ENCODE results near the gene PCDHGA5.
"Not testable (repeated sequence)": the region's sequence is repeated elsewhere in the genome, so short reads cannot be mapped to it uniquely, and the experiment has no call there.

PCDHGA5 gene

DNA sequence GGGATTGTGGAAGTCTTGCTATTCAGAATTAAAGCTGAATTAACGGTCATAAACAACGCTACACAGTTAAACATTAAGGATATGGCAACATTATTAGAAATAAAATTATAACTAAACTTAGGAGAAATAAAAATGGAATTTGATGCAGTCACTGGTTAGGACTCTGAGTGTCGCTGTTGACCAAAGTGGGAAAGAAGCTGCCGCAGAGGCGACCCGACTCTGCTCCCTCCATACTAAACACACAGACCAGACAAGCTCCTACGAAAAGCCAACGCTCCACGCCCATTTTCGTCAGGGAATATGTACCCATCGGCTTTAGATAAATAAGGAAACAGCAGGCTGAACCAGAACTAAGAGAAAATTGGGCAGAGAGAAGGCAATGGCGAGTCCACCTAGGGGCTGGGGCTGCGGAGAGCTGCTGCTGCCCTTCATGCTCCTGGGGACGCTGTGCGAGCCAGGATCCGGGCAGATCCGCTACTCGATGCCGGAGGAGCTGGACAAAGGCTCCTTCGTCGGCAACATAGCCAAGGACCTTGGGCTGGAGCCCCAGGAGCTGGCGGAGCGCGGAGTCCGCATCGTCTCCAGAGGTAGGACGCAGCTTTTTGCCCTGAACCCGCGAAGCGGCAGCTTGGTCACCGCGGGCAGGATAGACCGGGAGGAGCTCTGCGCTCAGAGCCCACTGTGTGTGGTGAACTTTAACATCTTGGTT, at the start of gene PCDHGA5:
PCDHGA5 (plus strand) TSS at position 211 of the 709 bp plus-strand sequence; CDS start at position 380, 169 bp downstream.
- DNase-seq (ENCODE audit: low spot score), result no peak

DNA sequence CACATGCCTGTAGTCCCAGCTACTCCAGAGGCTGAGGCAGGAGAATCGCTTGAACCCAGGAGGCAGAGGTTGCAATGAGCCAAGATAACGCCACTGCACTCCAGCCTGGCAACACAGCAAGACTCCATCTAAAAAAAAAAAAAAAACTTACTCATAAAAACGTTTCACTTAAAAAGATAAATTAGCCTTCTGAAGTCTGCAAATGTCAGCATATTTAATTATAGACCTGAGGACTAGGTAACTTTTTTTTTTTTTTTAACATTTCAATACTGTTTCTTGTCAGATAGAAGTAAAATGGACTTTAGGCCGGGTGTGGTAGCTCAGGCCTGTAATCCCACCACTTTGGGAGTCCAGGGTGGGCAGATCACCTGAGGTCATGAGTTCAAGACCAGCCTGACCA, 47.0 kb upstream of the PCDHGA5 start:
- not testable (repeated sequence) for DNase-seq (ENCODE audit: low spot score)

DNA sequence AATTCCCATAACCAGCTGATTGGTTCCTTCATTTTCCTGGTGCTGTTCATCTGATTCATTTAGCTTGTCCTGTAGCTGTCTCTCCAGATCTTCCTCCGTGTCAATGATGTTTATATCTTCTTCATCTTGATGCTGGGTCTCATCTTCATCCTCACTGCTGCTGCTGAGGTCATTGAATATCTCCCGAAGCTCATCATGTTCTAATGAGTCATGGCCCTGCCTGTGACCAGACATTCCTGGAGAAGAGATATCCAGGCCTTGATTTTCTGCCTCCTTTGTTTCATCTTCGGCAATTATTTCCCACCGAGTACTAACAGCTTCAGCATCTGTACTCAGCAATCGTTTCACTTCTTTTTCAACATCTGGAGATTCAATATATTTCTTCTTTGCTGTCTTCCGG, 44.8 kb upstream of the PCDHGA5 start:
- no peak for DNase-seq (ENCODE audit: low spot score)

DNA sequence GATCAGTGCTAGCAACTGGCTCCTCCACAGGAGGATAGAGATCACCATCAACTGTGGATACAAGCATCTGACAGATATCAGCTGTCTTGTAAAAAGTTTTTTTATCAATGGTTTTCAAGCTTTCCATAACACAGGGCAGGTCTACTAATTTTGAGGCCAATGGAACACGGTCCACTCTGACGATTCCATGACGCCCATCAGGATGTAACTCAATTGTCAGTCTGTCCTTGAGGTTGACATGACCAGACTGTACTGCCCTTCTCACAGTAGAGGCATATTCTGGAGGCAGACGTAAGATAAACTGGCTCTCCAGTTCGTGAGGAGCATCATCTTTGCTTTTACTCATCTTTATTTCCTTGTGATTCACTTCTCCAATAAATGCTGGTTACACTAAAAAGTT, 44.3 kb upstream of the PCDHGA5 start:
- DNase-seq (ENCODE audit: low spot score), result no peak

DNA sequence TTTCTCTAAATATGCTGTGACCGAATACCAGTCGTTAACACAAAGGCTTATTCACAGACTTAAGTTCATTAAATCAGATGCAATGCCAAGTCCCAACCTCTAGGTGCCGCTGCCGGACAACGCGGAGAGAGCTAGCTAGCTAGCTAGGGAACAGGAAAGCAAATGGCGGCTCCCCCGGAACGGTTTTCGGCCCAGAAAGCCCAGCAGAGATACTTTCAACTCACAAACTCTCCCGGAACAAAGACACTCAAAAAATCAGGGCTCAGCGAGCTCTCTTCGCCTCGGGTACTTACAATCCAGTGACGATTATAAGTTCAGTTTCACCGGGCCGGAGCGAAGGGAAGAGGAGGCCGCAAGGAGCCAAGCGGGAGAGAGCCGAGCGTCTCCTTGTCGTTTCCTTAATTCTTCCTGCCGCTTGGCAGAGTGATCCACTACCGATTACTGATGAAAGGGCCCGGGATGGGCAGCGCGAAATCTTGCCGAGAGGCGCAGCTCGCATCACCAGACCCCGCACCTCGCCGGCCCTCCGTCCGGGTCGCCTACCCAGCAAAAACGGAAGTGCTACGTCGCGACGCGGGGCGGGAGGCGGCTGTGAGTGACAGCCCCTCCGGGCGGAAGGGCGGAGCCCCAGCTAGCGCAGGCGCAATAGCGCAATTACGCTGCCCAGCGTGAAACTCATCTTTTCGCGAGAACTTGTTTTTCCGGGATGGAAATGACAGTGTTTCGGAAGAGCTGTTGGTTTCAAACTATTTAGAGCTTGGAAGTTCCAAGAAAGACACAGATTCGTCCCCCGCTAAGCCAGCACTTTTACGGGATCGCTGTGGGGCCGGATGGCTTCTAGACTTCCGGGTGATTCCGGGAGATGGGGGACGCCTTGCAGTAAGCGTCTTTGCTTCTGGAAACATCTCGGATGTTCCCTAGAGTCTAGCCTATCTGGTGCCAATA, 43.5 kb upstream of the PCDHGA5 start, which contains the start of gene TAF7:
TAF7 (minus strand) TSS at position 560 of the 945 bp plus-strand sequence. CDS start 740 bp downstream, outside the sequence.
- DNase-seq (ENCODE audit: low spot score), result peak; percentile 92

DNA sequence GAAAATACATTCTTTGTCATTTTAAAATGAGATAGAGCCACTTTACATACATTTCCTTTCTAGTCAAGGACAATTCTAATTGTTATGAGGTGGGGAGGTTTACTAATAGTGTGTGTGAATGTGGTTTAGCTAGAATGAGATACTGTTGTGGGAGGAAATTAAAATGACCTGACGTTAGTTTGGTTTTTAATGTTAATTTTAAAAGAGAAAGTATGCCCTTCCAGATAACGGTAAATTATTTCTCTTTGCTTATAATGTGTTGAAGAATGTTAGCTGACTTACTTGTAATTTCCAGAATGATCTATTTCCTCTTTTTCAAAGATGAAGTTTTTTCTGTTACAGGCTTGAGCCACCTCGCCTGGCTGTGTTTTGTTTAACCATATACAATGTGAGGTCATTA, 41.7 kb upstream of the PCDHGA5 start:
- no peak for DNase-seq (ENCODE audit: low spot score)

DNA sequence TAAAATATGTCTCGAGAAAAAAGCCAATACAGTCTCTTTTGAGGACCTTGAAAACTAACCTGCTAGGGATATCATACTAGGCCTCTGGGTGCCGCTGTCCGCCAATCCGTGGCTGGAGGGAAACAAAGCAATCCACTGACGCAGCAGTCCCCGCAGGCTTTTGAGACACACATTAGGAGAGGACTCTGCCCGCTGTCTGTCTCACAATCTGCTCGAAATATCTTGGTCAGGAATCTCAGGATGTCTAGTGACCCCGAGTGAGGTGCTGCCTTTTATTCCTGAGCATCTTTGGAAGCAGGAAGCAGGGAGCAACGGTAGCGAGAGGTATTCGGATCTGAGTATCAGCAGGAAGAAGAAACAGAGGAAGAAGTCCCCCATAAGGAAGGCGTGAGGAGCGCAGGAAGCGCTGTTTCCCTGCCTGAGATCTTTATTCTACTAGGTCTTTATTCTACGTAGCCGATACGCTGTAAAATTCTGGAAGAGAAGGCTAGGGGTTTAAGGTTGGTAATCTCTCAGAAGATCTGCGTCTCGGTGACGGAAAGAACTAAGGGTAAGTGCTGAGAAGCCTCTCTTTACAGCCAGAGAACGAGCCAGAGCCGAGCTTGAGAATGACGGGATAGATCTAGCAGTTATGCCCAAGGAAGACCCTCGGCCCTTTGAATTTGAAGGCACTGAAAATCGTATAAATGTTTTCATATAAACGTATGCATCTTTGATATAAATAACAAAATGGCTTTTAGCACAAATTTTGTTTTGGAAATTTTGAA, 37.7 kb upstream of the PCDHGA5 start:
- peak; percentile 82 for DNase-seq (ENCODE audit: low spot score)

DNA sequence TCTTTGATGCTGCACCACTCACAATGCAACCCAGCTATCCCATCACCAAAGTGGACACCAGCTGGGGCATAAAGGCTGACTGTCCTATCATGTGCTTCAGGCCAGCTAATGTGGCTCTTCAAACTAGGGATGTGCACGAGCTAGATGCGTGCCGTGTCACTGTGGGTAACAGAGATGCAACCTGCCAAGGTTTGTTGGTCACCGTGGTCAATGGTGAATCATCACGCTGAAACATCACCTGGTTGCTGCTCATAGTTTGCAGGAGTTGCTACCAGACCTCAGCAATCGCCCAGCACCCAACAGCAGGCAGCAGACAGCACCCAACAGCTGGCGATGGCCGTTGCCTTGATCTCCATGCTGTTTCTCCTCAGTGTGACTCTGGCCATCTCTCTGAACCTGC, 35.7 kb upstream of the PCDHGA5 start:
- no peak for DNase-seq (ENCODE audit: low spot score)

DNA sequence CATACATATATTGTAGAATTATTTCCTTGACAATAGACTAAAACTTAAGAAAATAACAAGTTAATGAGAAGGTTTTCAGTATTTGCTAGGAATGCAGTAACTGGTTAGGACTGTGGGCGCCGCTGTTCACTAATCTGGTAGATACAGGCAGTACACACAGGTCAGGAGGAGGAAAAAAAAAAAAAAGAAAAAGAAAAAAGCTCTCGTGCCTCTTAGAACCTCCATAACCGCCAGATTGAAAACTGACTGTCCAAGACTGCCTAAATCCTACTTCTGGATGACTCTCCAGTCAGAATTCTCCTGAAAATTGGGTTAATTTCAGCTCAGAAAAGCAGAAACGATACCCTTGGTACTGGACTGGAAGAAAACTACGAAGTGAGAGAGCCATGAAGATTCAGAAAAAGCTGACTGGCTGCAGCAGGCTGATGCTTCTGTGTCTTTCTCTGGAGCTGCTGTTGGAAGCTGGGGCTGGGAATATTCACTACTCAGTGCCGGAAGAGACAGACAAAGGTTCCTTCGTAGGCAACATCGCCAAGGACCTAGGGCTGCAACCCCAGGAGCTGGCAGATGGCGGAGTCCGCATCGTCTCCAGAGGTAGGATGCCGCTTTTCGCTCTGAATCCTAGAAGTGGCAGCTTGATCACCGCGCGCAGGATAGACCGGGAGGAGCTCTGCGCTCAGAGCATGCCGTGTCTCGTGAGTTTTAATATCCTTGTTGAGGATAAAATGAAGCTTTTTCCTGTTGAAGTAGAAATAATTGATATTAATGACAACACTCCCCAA, 33.5 kb upstream of the PCDHGA5 start, which contains the start of gene PCDHGA1:
PCDHGA1 (plus strand) TSS at position 216 of the 782 bp plus-strand sequence.
- peak; percentile 62 for DNase-seq (ENCODE audit: low spot score)

DNA sequence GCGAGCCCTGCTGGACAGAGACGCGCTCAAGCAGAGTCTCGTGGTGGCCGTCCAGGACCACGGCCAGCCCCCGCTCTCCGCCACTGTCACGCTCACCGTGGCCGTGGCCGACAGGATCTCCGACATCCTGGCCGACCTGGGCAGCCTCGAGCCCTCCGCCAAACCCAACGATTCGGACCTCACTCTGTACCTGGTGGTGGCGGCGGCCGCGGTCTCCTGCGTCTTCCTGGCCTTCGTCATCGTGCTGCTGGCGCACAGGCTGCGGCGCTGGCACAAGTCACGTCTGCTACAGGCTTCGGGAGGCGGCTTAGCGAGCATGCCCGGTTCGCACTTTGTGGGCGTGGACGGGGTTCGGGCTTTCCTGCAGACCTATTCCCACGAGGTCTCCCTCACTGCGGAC, 31.4 kb upstream of the PCDHGA5 start:
- not testable (repeated sequence) for DNase-seq (ENCODE audit: low spot score)

DNA sequence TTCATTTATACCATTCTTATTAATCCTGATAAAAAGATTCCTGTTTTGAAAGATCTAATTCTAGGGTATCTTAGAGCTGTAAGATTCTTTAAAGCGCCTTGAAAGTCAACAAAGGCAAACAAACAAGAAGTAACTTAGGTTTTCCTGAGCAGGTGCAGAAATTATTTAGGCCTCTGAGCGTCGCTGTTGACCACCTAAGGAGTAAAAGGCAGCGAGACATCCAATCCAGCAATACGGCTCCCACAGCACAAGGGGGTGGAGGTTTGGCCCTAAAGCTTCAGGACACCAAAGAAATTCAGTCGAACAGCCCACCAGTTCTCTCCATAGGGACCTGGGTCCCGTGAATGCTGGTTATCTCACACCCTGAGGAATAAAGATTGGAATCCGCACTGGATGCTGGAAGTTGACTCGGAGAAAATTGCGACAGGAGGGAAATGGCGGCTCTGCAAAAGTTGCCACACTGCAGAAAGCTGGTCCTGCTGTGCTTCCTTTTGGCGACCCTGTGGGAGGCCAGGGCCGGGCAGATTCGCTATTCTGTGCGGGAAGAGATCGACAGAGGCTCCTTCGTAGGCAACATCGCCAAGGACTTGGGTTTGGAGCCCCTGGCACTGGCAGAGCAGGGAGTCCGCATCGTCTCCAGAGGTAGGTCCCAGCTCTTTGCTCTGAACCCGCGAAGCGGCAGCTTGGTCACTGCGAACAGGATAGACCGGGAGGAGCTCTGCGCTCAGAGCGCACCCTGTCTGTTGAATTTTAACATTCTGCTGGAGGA, 25.2 kb upstream of the PCDHGA5 start, which contains the start of gene PCDHGA2:
PCDHGA2 (plus strand) TSS at position 223 of the 769 bp plus-strand sequence.
- DNase-seq (ENCODE audit: low spot score), result peak; percentile 79

DNA sequence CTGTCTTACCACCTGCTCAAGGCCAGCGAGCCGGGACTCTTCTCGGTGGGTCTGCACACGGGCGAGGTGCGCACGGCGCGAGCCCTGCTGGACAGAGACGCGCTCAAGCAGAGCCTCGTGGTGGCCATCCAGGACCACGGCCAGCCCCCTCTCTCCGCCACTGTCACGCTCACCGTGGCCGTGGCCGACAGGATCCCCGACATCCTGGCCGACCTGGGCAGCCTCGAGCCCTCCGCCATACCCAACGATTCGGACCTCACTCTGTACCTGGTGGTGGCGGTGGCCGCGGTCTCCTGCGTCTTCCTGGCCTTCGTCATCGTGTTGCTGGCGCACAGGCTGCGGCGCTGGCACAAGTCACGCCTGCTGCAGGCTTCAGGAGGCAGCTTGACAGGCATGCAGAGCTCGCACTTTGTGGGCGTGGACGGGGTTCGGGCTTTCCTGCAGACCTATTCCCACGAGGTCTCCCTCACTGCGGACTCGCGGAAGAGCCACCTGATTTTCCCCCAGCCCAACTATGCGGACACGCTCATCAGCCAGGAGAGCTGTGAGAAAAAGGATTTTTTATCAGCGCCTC, 23.1 kb upstream of the PCDHGA5 start:
- not testable (repeated sequence) for DNase-seq (ENCODE audit: low spot score)

DNA sequence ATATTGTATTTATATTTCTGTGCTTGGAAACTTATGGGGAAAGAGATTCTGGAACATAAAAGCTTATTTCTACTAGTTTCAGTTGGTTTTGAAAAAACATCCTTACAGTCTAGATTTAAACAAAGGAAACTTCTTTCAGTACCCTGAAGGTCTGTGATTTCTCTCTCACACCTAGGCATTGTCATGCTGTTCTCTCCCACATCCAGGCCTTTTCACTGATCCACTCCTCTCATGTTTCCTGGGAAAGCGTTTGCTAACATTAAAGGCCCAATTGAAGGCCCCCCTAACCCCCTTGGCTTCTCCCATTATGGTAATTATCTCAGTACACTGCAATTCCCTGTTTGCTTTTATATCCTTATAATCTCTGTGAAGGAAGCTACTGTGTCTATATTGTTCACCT, 21.2 kb upstream of the PCDHGA5 start:
- DNase-seq (ENCODE audit: low spot score), result no peak

DNA sequence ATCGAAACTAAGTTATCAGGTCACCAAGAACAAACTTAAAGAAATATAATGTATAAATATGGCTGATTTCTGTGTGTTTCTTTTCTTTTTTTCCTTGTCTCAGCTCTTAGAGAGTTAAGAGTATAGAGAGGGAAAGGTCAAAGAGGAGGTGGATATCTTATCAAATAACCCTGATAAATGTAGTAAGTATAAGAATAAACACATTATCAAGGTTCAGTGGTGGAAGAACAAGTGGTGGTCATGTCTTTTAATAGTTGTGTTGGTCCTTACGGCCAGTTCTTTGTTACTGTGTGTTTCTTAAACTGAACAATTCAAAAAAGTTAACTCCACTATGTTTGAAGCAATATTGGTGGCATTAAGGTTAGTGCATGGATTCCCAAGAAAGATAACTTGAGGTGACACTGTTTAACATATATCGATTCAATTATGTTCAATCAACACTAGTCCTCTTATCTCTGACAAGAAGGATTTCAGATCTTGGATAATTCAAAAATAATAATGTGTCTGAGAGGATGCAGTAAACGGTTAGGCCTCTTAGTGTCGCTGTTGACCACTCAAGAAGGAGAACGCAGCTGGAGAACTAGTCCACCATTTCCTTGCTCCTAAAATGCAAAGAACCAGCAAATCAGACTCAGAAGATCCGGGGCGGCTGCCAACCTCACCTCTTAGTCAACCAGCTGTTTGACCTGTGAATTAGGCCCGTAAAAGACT, 20.6 kb upstream of the PCDHGA5 start, which contains the start of gene PCDHGA3:
PCDHGA3 (plus strand) TSS at position 588 of the 711 bp plus-strand sequence. CDS start 205 bp downstream, outside the sequence.
- no peak for DNase-seq (ENCODE audit: low spot score)

DNA sequence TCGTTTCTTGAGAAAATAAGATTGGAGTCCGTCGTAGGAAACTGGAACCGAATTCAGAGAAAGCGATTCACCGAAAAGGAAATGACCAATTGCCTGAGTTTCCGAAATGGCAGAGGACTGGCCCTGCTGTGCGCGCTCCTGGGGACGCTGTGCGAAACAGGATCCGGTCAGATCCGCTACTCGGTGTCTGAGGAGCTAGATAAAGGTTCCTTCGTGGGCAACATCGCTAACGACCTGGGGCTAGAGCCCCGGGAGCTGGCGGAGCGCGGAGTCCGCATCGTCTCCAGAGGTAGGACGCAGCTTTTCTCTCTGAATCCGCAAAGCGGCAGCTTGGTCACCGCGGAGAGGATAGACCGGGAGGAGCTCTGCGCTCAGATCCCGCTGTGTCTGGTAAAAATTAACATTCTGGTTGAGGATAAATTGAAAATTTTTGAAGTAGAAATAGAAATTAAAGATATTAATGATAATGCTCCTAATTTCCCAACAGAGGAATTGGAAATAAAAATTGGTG, 20.0 kb upstream of the PCDHGA5 start:
- DNase-seq (ENCODE audit: low spot score), result no peak

DNA sequence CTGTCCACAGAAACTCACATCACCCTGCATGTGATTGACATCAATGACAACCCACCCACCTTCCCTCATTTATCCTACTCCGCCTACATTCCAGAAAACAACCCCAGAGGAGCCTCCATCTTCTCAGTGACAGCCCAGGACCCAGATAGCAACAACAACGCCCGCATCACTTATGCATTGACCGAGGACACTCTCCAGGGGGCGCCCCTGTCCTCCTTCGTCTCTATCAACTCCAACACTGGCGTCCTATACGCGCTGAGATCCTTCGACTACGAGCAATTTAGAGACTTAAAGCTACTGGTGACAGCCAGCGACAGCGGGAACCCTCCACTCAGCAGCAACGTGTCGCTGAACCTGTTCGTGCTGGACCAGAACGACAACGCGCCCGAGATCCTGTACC, 18.6 kb upstream of the PCDHGA5 start:
- DNase-seq (ENCODE audit: low spot score), result no peak

DNA sequence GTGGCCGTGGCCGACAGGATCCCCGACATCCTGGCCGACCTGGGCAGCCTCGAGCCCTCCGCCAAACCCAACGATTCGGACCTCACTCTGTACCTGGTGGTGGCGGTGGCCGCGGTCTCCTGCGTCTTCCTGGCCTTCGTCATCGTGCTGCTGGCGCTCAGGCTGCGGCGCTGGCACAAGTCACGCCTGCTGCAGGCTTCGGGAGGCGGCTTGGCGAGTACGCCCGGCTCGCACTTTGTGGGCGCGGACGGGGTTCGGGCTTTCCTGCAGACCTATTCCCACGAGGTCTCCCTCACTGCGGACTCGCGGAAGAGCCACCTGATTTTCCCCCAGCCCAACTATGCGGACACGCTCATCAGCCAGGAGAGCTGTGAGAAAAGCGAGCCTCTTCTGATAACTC, 17.9 kb upstream of the PCDHGA5 start:
- not testable (repeated sequence) for DNase-seq (ENCODE audit: low spot score)

DNA sequence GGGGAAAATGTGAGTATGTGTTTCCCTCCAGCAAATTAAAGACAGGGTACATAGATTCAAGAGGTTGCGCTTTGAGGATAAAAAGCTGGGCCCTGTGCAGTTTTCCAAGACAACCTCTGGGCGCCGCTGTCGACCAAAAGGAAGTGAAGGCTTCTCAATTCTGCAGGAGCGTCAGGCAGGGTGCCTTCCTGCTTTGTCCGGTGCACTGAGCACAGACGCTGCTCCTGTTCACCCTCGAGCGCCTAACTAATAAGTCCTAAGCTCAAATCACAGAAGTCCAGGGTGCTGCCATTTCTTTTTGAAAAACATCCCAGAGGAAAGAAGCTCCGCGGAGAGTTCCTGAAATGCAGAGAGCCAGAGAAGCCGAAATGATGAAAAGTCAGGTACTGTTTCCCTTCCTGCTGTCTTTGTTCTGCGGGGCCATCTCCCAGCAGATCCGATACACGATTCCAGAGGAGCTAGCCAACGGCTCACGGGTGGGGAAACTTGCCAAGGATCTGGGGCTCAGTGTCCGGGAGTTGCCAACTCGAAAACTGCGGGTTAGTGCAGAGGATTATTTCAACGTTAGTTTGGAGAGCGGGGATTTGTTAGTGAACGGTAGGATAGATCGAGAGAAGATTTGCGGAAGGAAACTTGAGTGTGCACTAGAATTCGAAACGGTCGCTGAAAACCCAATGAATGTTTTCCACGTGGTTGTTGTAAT, 13.9 kb upstream of the PCDHGA5 start, which contains the start of gene PCDHGB1:
PCDHGB1 (plus strand) TSS at position 183 of the 703 bp plus-strand sequence; CDS start at position 345, 162 bp downstream.
- DNase-seq (ENCODE audit: low spot score), result peak; percentile 46
